ENCODE measurements around the gene KCNJ6.
"Not testable (repeated sequence)": the region's sequence is repeated elsewhere in the genome, so short reads cannot be mapped to it uniquely, and the experiment has no call there.

Gene KCNJ6

GRCh38 chr21:37587635-37588177 is 328.6 kb downstream of the KCNJ6 start:
- Histone ChIP-seq H3K4me1 (ENCODE audit: control insufficient read depth, insufficient read depth, low read length) (peaks cover 5% of the 10 kb centered on the region), H3K27ac (ENCODE audit: insufficient read depth, low read depth, low read length, poor library complexity, severe bottlenecking) (no peak overlapping the region), H3K27me3 (ENCODE audit: control insufficient read depth, insufficient read depth, low read length, poor library complexity, severe bottlenecking) (peaks cover 6% of the 10 kb centered on the region), H3K4me3 (ENCODE audit: insufficient read depth, low read depth, low read length) (no peak overlapping the region), H3K36me3 (ENCODE audit: control insufficient read depth, insufficient read depth, low read length) (no peaks in the 10 kb centered on the region), H3K9me3 (ENCODE audit: control insufficient read depth, low read length) (no peaks in the 10 kb centered on the region)
- 90 to 91% methylated on average over 5 of the region's 5 CpGs for WGBS, 2 experiments

- 94 to 96% methylated on average over 4 of the region's 4 CpGs for WGBS, 2 experiments
These were observed 329.1 kb downstream of the KCNJ6 start for GRCh38 chr21:37587203-37587602.

GRCh38 chr21:37582590-37582989 is 333.7 kb downstream of the KCNJ6 start:
- H3K36me3 ChIP-seq (ENCODE audit: control insufficient read depth, insufficient read depth, low read length), result no peaks in the 10 kb centered on the region
- H3K9me3 ChIP-seq (ENCODE audit: control insufficient read depth, low read length), result no peaks in the 10 kb centered on the region
- H3K27me3 ChIP-seq (ENCODE audit: control insufficient read depth, insufficient read depth, low read length, poor library complexity, severe bottlenecking), result no peaks in the 10 kb centered on the region
- 81 to 85% methylated on average over 5 of the region's 5 CpGs for WGBS, 2 experiments
- no peak overlapping the region for H3K4me3 ChIP-seq (ENCODE audit: insufficient read depth, low read depth, low read length)
- H3K4me1 ChIP-seq (ENCODE audit: control insufficient read depth, insufficient read depth, low read length), result no peaks in the 10 kb centered on the region
- no peak overlapping the region for H3K27ac ChIP-seq (ENCODE audit: insufficient read depth, low read depth, low read length, poor library complexity, severe bottlenecking)

More at GRCh38 chr21:37587203-37587602, 329.1 kb downstream of the KCNJ6 start:
- no peak overlapping the region for H3K4me3 ChIP-seq (ENCODE audit: insufficient read depth, low read depth, low read length)
- no peak overlapping the region for H3K27ac ChIP-seq (ENCODE audit: insufficient read depth, low read depth, low read length, poor library complexity, severe bottlenecking)
- H3K36me3 ChIP-seq (ENCODE audit: control insufficient read depth, insufficient read depth, low read length), result no peaks in the 10 kb centered on the region
- H3K4me1 ChIP-seq (ENCODE audit: control insufficient read depth, insufficient read depth, low read length), result peaks cover under 1% of the 10 kb centered on the region
- H3K27me3 ChIP-seq (ENCODE audit: control insufficient read depth, insufficient read depth, low read length, poor library complexity, severe bottlenecking), result peaks cover 6% of the 10 kb centered on the region
- no peaks in the 10 kb centered on the region for H3K9me3 ChIP-seq (ENCODE audit: control insufficient read depth, low read length)

- WGBS, 2 experiments, result 96 to 97% methylated on average over 2 to 3 of the region's 3 CpGs
- no peak overlapping the region for H3K4me3 ChIP-seq (ENCODE audit: insufficient read depth, low read depth, low read length)
- H3K9me3 ChIP-seq (ENCODE audit: control insufficient read depth, low read length), result no peaks in the 10 kb centered on the region
- H3K4me1 ChIP-seq (ENCODE audit: control insufficient read depth, insufficient read depth, low read length), result no peaks in the 10 kb centered on the region
- no peak overlapping the region for H3K27ac ChIP-seq (ENCODE audit: insufficient read depth, low read depth, low read length, poor library complexity, severe bottlenecking)
- H3K27me3 ChIP-seq (ENCODE audit: control insufficient read depth, insufficient read depth, low read length, poor library complexity, severe bottlenecking), result no peaks in the 10 kb centered on the region
- H3K36me3 ChIP-seq (ENCODE audit: control insufficient read depth, insufficient read depth, low read length), result no peaks in the 10 kb centered on the region
These were observed 335.6 kb downstream of the KCNJ6 start for GRCh38 chr21:37580666-37581065.

- H3K27ac ChIP-seq (ENCODE audit: insufficient read depth, low read depth, low read length, poor library complexity, severe bottlenecking), result no peak overlapping the region
These were observed 336.9 kb downstream of the KCNJ6 start for GRCh38 chr21:37579356-37579755.

GRCh38 chr21:37578471-37579126 is 337.7 kb downstream of the KCNJ6 start:
- 92% methylated on average over 2 of the region's 2 CpGs; no CpG with 5 or more reads in 1 of the 2 experiments for whole genome bisulfite sequencing, 2 experiments
- Histone ChIP-seq H3K4me1 (ENCODE audit: control insufficient read depth, insufficient read depth, low read length) (no peaks in the 10 kb centered on the region), H3K27ac (ENCODE audit: insufficient read depth, low read depth, low read length, poor library complexity, severe bottlenecking) (no peak overlapping the region), H3K27me3 (ENCODE audit: control insufficient read depth, insufficient read depth, low read length, poor library complexity, severe bottlenecking) (no peaks in the 10 kb centered on the region), H3K36me3 (ENCODE audit: control insufficient read depth, insufficient read depth, low read length) (no peaks in the 10 kb centered on the region), H3K9me3 (ENCODE audit: control insufficient read depth, low read length) (no peaks in the 10 kb centered on the region), H3K4me3 (ENCODE audit: insufficient read depth, low read depth, low read length) (no peak overlapping the region)

More at GRCh38 chr21:37579356-37579755, 336.9 kb downstream of the KCNJ6 start:
- Histone ChIP-seq H3K27me3 (ENCODE audit: control insufficient read depth, insufficient read depth, low read length, poor library complexity, severe bottlenecking) (no peaks in the 10 kb centered on the region), H3K4me3 (ENCODE audit: insufficient read depth, low read depth, low read length) (no peak overlapping the region), H3K9me3 (ENCODE audit: control insufficient read depth, low read length) (no peaks in the 10 kb centered on the region), H3K4me1 (ENCODE audit: control insufficient read depth, insufficient read depth, low read length) (no peaks in the 10 kb centered on the region), H3K36me3 (ENCODE audit: control insufficient read depth, insufficient read depth, low read length) (no peaks in the 10 kb centered on the region)
- WGBS, 2 experiments, result 75 to 87% methylated on average over 1 of the region's 1 CpG

- H3K4me1 ChIP-seq (ENCODE audit: control insufficient read depth, insufficient read depth, low read length); H3K4me3 ChIP-seq (ENCODE audit: insufficient read depth, low read depth, low read length); H3K27ac ChIP-seq (ENCODE audit: insufficient read depth, low read depth, low read length, poor library complexity, severe bottlenecking); H3K27me3 ChIP-seq (ENCODE audit: control insufficient read depth, insufficient read depth, low read length, poor library complexity, severe bottlenecking); H3K36me3 ChIP-seq (ENCODE audit: control insufficient read depth, insufficient read depth, low read length); H3K9me3 ChIP-seq (ENCODE audit: control insufficient read depth, low read length): not testable (repeated sequence)
- WGBS, 2 experiments, result 67 to 88% methylated on average over 1 of the region's 1 CpG
These were observed 339.3 kb downstream of the KCNJ6 start for GRCh38 chr21:37576929-37577328.

GRCh38 chr21:37575580-37575979 is 340.7 kb downstream of the KCNJ6 start:
- Histone ChIP-seq H3K4me3 (ENCODE audit: insufficient read depth, low read depth, low read length) (no peak overlapping the region), H3K27ac (ENCODE audit: insufficient read depth, low read depth, low read length, poor library complexity, severe bottlenecking) (no peak overlapping the region), H3K9me3 (ENCODE audit: control insufficient read depth, low read length) (no peaks in the 10 kb centered on the region), H3K4me1 (ENCODE audit: control insufficient read depth, insufficient read depth, low read length) (no peaks in the 10 kb centered on the region), H3K27me3 (ENCODE audit: control insufficient read depth, insufficient read depth, low read length, poor library complexity, severe bottlenecking) (no peaks in the 10 kb centered on the region), H3K36me3 (ENCODE audit: control insufficient read depth, insufficient read depth, low read length) (no peaks in the 10 kb centered on the region)
- 93% methylated on average over 11 of the region's 11 CpGs for WGBS, 2 experiments

- Histone ChIP-seq H3K27ac (ENCODE audit: insufficient read depth, low read depth, low read length, poor library complexity, severe bottlenecking) (no peak overlapping the region), H3K4me3 (ENCODE audit: insufficient read depth, low read depth, low read length) (no peak overlapping the region), H3K4me1 (ENCODE audit: control insufficient read depth, insufficient read depth, low read length) (no peaks in the 10 kb centered on the region), H3K27me3 (ENCODE audit: control insufficient read depth, insufficient read depth, low read length, poor library complexity, severe bottlenecking) (no peaks in the 10 kb centered on the region), H3K36me3 (ENCODE audit: control insufficient read depth, insufficient read depth, low read length) (no peaks in the 10 kb centered on the region), H3K9me3 (ENCODE audit: control insufficient read depth, low read length) (no peaks in the 10 kb centered on the region)
- WGBS, 2 experiments, result 94 to 96% methylated on average over 7 of the region's 7 CpGs
These were observed 341.5 kb downstream of the KCNJ6 start for GRCh38 chr21:37574751-37575150.

- Histone ChIP-seq H3K4me3 (ENCODE audit: insufficient read depth, low read depth, low read length) (no peak overlapping the region), H3K9me3 (ENCODE audit: control insufficient read depth, low read length) (no peaks in the 10 kb centered on the region), H3K27me3 (ENCODE audit: control insufficient read depth, insufficient read depth, low read length, poor library complexity, severe bottlenecking) (no peaks in the 10 kb centered on the region), H3K27ac (ENCODE audit: insufficient read depth, low read depth, low read length, poor library complexity, severe bottlenecking) (no peak overlapping the region), H3K4me1 (ENCODE audit: control insufficient read depth, insufficient read depth, low read length) (no peaks in the 10 kb centered on the region), H3K36me3 (ENCODE audit: control insufficient read depth, insufficient read depth, low read length) (no peaks in the 10 kb centered on the region)
- 89 to 92% methylated on average over 6 of the region's 6 CpGs for WGBS, 2 experiments
These were observed 341.9 kb downstream of the KCNJ6 start for GRCh38 chr21:37574316-37574715.

Data from ectodermal cell (in vitro differentiated cells).